GM10266 (cell line): ENCODE data around the gene CTAGE6.
"Not testable (repeated sequence)": the region's sequence is repeated elsewhere in the genome, so short reads cannot be mapped to it uniquely, and the experiment has no call there.

ENCODE experiments used
- DNase-seq: peaks from one replicate; pipeline ENCODE4 v3.0.0; 2012; ENCODE audit errors: extremely low spot score
- CTCF ChIP-seq: IDR thresholded peaks from 2 replicates; pipeline ENCODE4 v1.5.1; 2012; ENCODE audit warnings: mild to moderate bottlenecking, low read depth; ENCODE audit not compliant: control insufficient read depth, insufficient read depth; ENCODE audit errors: missing control alignments

CTAGE6 gene

GRCh38 chr7:143735962-143736361, 21.5 kb downstream of the CTAGE6 start:
- TF ChIP-seq CTCF, result no peak

GRCh38 chr7:143733876-143734275, 23.6 kb downstream of the CTAGE6 start:
- TF ChIP-seq CTCF, result no peak
- no peak for DNase-seq

More at GRCh38 chr7:143735962-143736361, 21.5 kb downstream of the CTAGE6 start:
- DNase-seq, result no peak

GRCh38 chr7:143728333-143728862, 29.1 kb downstream of the CTAGE6 start:
- TF ChIP-seq CTCF, result no peak
- DNase-seq, result no peak

- DNase-seq, result not testable (repeated sequence)
Measured at GRCh38 chr7:143727561-143727960, 29.9 kb downstream of the CTAGE6 start.

- DNase-seq, result not testable (repeated sequence)
Measured at GRCh38 chr7:143726143-143726542, 31.4 kb downstream of the CTAGE6 start.

- DNase-seq, result not testable (repeated sequence)
Measured at GRCh38 chr7:143720335-143720734, 37.2 kb downstream of the CTAGE6 start.

- DNase-seq, result not testable (repeated sequence)
Measured at GRCh38 chr7:143715543-143716193, 41.8 kb downstream of the CTAGE6 start.

- DNase-seq, result not testable (repeated sequence)
Measured at GRCh38 chr7:143714581-143715454, 42.7 kb downstream of the CTAGE6 start.

- DNase-seq, result not testable (repeated sequence)
Measured at GRCh38 chr7:143712381-143712780, 45.1 kb downstream of the CTAGE6 start.

GRCh38 chr7:143711727-143712324, 45.7 kb downstream of the CTAGE6 start:
- not testable (repeated sequence) for DNase-seq

- DNase-seq, result not testable (repeated sequence)
Measured at GRCh38 chr7:143709895-143710294, 47.6 kb downstream of the CTAGE6 start.
